ENCODE measurements around the gene HSPA1L.
"Not testable (repeated sequence)": the region's sequence is repeated elsewhere in the genome, so short reads cannot be mapped to it uniquely, and the experiment has no call there.

DNA sequence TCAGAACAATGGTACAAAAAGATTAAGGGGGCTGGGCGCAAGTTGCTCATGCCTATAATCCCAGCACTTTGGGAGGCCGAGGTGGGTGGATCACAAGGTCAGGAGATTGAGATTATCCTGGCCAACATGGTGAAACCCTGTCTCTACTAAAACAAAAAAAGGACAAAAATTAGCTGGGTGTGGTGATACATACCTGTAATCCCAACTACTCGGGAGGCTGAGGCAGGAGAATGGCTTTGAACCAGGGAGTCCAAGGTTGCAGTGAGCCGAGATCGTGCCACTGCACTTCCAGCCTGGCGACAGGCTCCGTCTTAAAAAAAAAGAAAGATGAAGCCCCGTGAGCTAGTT, 24.7 kb upstream of the HSPA1L start:
- TF ChIP-seq POLR2AphosphoS5 (IDR thresholded peaks at IDR 0.05; ENCODE audit: insufficient read depth in 1 of 2, low read depth in 1 of 2); POLR2A (IDR thresholded peaks at IDR 0.05): not testable (repeated sequence)
